IMR-90 (cell line): ENCODE data around the gene ADGRG6. TPM values are rescaled to one million over a fixed set of nuclear protein-coding genes. Genes with fewer than 3 reads are reported as not detected.

Source experiments
- ATAC-seq: fragments of 200-7000 bp; cut with Tn5 transposase; 2 replicates; pipeline ENCODE4 v1.9.1; 2020; ENCODE audit warnings: low read depth, mild to moderate bottlenecking, moderate library complexity
- BruUV-seq: library from RNA; stranded (reverse); fragments of 400-500 nt; replicated peaks from 2 replicates; lab custom pipeline; 2021; lab: Mats Ljungman, UMichigan
- CTCF ChIA-PET: fragments of 300-600 bp; formaldehyde crosslinking; extraction: SDS; loops from one replicate; lab custom pipeline; 2021; ENCODE audit warnings: antibody characterized with exemption; lab: Yijun Ruan, JAX
- POLR2A ChIA-PET: fragments of 300-600 bp; sonication (Branson Sonifier 250); formaldehyde crosslinking; loops from one replicate; lab custom pipeline; 2022; ENCODE audit warnings: antibody characterized with exemption; ENCODE audit not compliant: unreplicated experiment; lab: Charles Lee
- DNase-seq: peaks from one replicate; pipeline ENCODE4 v3.0.0; 2013
- H2AFZ ChIP-seq: replicated peaks from 2 replicates; pipeline ENCODE3; 2013; ENCODE audit warnings: low read length, mild to moderate bottlenecking; ENCODE audit not compliant: poor library complexity
- H2AK5ac ChIP-seq: 2 replicates; pipeline ENCODE4 v1.6.1; 2013; ENCODE audit warnings: low read depth, low read length, inconsistent platforms
- H2AK9ac ChIP-seq: replicated peaks from 2 replicates; pipeline ENCODE3; 2013; ENCODE audit warnings: mild to moderate bottlenecking, low read depth, low read length, moderate library complexity; ENCODE audit not compliant: poor library complexity
- H2BK120ac ChIP-seq: 2 replicates; pipeline ENCODE4 v1.6.1; 2013; ENCODE audit warnings: low read depth, low read length, inconsistent platforms
- H2BK15ac ChIP-seq: 3 replicates; pipeline ENCODE4 v1.6.1; 2013; ENCODE audit warnings: low read depth, low read length, inconsistent platforms
- H2BK20ac ChIP-seq: 2 replicates; pipeline ENCODE4 v1.6.1; 2013; ENCODE audit warnings: low read depth, mild to moderate bottlenecking, inconsistent platforms, low read length, moderate library complexity
- H2BK5ac ChIP-seq: 2 replicates; pipeline ENCODE4 v1.6.1; 2013; ENCODE audit warnings: mild to moderate bottlenecking, low read depth, low read length, inconsistent platforms; ENCODE audit not compliant: poor library complexity, severe bottlenecking
- H3K14ac ChIP-seq: replicated peaks from 2 replicates; pipeline ENCODE4 v1.6.1; 2013; ENCODE audit warnings: low read depth, low read length, inconsistent platforms
- H3K18ac ChIP-seq: 2 replicates; pipeline ENCODE4 v1.6.1; 2013; ENCODE audit warnings: low read depth, low read length, control low read depth
- H3K23ac ChIP-seq: 2 replicates; pipeline ENCODE4 v1.6.1; 2013; ENCODE audit warnings: low read depth, low read length, inconsistent platforms
- H3K27ac ChIP-seq: 2 replicates; pipeline ENCODE4 v1.5.1; 2013; ENCODE audit warnings: mild to moderate bottlenecking, control low read depth, low read length; ENCODE audit not compliant: insufficient read depth
- H3K27me3 ChIP-seq: 2 replicates; pipeline ENCODE4 v1.6.1; 2013; ENCODE audit warnings: low read length; ENCODE audit not compliant: control insufficient read depth, insufficient read depth
- H3K36me3 ChIP-seq: 2 replicates; pipeline ENCODE4 v1.6.1; 2013; ENCODE audit warnings: low read length, mixed read lengths; ENCODE audit not compliant: control insufficient read depth, insufficient read depth
- H3K4ac ChIP-seq: 2 replicates; pipeline ENCODE4 v1.6.1; 2013; ENCODE audit warnings: low read depth, low read length, inconsistent platforms
- H3K4me1 ChIP-seq: 2 replicates; pipeline ENCODE4 v1.6.1; 2013; ENCODE audit warnings: low read length, mixed read lengths; ENCODE audit not compliant: control insufficient read depth, insufficient read depth
- H3K4me2 ChIP-seq: 2 replicates; pipeline ENCODE4 v1.6.1; 2013; ENCODE audit warnings: low read depth, mild to moderate bottlenecking, control low read depth, low read length, moderate library complexity
- H3K4me3 ChIP-seq: 2 replicates; pipeline ENCODE4 v1.5.1; 2013; ENCODE audit warnings: low read depth, mild to moderate bottlenecking, control low read depth, low read length, moderate library complexity; ENCODE audit not compliant: insufficient read depth
- H3K56ac ChIP-seq: 2 replicates; pipeline ENCODE4 v1.6.1; 2013; ENCODE audit warnings: low read length, inconsistent platforms; ENCODE audit not compliant: insufficient read depth; ENCODE audit errors: extremely low read depth
- H3K79me1 ChIP-seq, 2 experiments: 2 replicates each; pipeline ENCODE4 v1.6.1; 2013; ENCODE audit warnings: low read length in 2 of 2, inconsistent platforms in 1 of 2, low read depth in 1 of 2
- H3K9ac ChIP-seq: 2 replicates; pipeline ENCODE4 v1.6.1; 2013; ENCODE audit warnings: low read depth, low read length, control low read depth
- H3K9me1 ChIP-seq: 2 replicates; pipeline ENCODE4 v1.6.1; 2013; ENCODE audit warnings: low read length, inconsistent platforms; ENCODE audit not compliant: insufficient read depth
- H3K9me3 ChIP-seq: 2 replicates; pipeline ENCODE4 v1.6.1; 2013; ENCODE audit warnings: low read length; ENCODE audit not compliant: control insufficient read depth, insufficient read depth
- H4K20me1 ChIP-seq: 2 replicates; pipeline ENCODE4 v1.6.1; 2013; ENCODE audit warnings: low read length, inconsistent platforms; ENCODE audit not compliant: insufficient read depth
- H4K5ac ChIP-seq: 2 replicates; pipeline ENCODE4 v1.6.1; 2013; ENCODE audit warnings: mild to moderate bottlenecking, low read depth, low read length, control low read depth
- H4K8ac ChIP-seq, 2 experiments: 2 replicates each; pipeline ENCODE4 v1.6.1; 2013; ENCODE audit warnings: low read depth in 2 of 2, low read length in 2 of 2, control low read depth in 1 of 2, inconsistent platforms in 1 of 2
- H4K91ac ChIP-seq: 2 replicates; pipeline ENCODE4 v1.6.1; 2013; ENCODE audit warnings: low read depth, low read length, inconsistent platforms; ENCODE audit not compliant: insufficient read depth
- BHLHE40 ChIP-seq: fragments of 150-350 bp; IDR thresholded peaks from 2 replicates; pipeline ENCODE4 v1.6.1; 2016; ENCODE audit warnings: mild to moderate bottlenecking, low read depth, low read length
- CEBPB ChIP-seq: IDR thresholded peaks from 2 replicates; pipeline ENCODE4 v1.6.1; 2012; ENCODE audit warnings: low read depth, low read length, improper control_type of control experiment
- MAFK ChIP-seq: IDR thresholded peaks from 2 replicates; pipeline ENCODE4 v1.6.1; 2012; ENCODE audit warnings: low read depth, low read length, improper control_type of control experiment
- MXI1 ChIP-seq: IDR thresholded peaks from 2 replicates; pipeline ENCODE4 v1.6.1; 2012; ENCODE audit warnings: low read depth, mild to moderate bottlenecking, low read length, moderate library complexity, borderline replicate concordance
- NFE2L2 ChIP-seq: fragments of 150-350 bp; IDR thresholded peaks from 2 replicates; pipeline ENCODE4 v1.6.1; 2016; ENCODE audit warnings: low read depth, mild to moderate bottlenecking, low read length
- SMC3 ChIP-seq: fragments of 150-350 bp; IDR thresholded peaks from 2 replicates; pipeline ENCODE4 v1.6.1; 2016; ENCODE audit warnings: low read depth, mild to moderate bottlenecking, antibody characterized with exemption, low read length, moderate library complexity
- WGBS, 2 experiments: methylation state at CpG; one replicate each; pipeline versions ENCODE4 v1.1.5 to v1.1.7; 2013; ENCODE audit warnings: missing lambda C conversion rate in 2 of 2; ENCODE audit not compliant: insufficient read length in 1 of 2; ENCODE audit errors: extremely low coverage in 2 of 2; 5-methylcytosine and 5-hydroxymethylcytosine counted together
- dilution Hi-C: fragments of 300-500 bp; cut with HindIII; formaldehyde crosslinking; loops from one replicate; pipeline ENCODE4 v1.14.3; 2018; ENCODE audit warnings: low sequenced_read_pairs; ENCODE audit not compliant: unreplicated experiment
- in situ Hi-C: fragments of 300-500 bp; cut with MboI; formaldehyde crosslinking; loops from 3 replicates; pipeline ENCODE4 v1.14.3; 2019; ENCODE audit warnings: low sequenced_read_pairs, inconsistent platforms, mixed read lengths
- intact Hi-C: fragments of 100-400 bp; cut with micrococcal nuclease; formaldehyde crosslinking; loops from 2 replicates; pipeline ENCODE4 v1.10.0; 2022
- polyA plus RNA-seq, 3 experiments: library from polyadenylated mRNA; depleted of rRNA; stranded (reverse); fragments of >200 nt; gene quantifications; 2 replicates each; pipeline ENCODE4 v1.2.3, GENCODE V29; 2012; ENCODE audit warnings: low replicate concordance in 1 of 3
- total RNA-seq: library from RNA; depleted of rRNA; stranded (reverse); fragments of >200 nt; gene quantifications from 2 replicates; pipeline ENCODE4 v1.2.3, GENCODE V29; 2012
- TF ChIP-seq, protein P1 (sequence below): fragments of 150-350 bp; IDR thresholded peaks from 2 replicates; pipeline ENCODE4 v1.6.1; 2016; ENCODE audit warnings: low read depth, mild to moderate bottlenecking, low read length, moderate library complexity, borderline replicate concordance

The ADGRG6 gene
- total and polyA plus RNA-seq, 2 of the 4 experiments (the other 2 are of a cell fraction): 10.0 to 20.3 TPM

DNA sequence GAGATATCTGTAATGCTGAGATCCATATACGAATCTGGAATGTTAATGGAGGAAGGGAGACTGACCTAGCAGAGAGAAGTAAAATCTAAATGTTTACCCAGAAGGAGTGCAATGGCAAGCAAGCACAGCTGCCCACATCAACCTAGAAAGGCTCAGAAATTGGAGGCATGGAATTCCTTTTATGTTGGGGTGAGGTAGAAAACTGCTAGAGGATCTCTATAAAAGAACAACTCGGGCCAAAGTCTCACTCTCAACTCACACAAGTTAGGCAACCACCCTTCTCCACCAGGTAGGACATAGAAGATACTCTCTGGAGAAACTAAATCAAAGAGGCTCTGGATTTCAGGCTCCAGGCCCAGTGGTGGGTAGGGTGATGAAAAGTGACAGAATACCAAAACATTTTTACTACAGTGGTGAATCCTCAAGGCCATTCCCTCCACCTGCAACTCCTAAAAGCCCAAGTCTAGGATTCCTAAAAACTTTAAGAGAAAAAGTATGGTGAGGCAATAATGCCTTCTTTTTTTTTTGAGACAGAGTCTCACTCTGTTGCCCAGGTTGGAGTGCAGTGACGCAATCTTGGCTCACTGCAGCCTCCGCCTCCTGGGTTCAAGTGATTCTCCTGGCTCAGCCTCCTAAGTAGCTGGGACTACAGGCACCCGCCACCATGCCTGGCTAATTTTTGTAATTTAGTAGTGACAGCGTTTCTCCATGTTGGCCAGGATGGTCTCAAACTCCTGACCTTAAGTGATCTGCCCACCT lies 9.5 kb upstream of the ADGRG6 start:
- WGBS, 2 experiments: 92% methylated on average over 4 of the region's 6 CpGs; no CpG with 5 or more reads in 1 of the 2 experiments
- no peak overlapping the region for H3K18ac ChIP-seq
- H3K4me1 ChIP-seq: no peaks in the 10 kb centered on the region
- POLR2A ChIA-PET: no interaction called here
- no peak for DNase-seq
- H3K9me3 ChIP-seq: no peaks in the 10 kb centered on the region
- ATAC-seq: no peak
- H2BK20ac ChIP-seq: no peak overlapping the region
- intact Hi-C loops: no loop called here
- H3K23ac ChIP-seq: no peak overlapping the region
- H4K8ac ChIP-seq: no peak overlapping the region
- no peaks in the 10 kb centered on the region for H3K79me1 ChIP-seq
- H2BK15ac ChIP-seq: no peak overlapping the region
- no peak overlapping the region for H3K27ac ChIP-seq
- H3K4me3 ChIP-seq: no peak overlapping the region
- H3K4ac ChIP-seq: no peak overlapping the region
- no peak overlapping the region for H2BK5ac ChIP-seq
- H3K9me1 ChIP-seq: no peaks in the 10 kb centered on the region
- H3K4me2 ChIP-seq: no peak overlapping the region
- H3K56ac ChIP-seq: no peak overlapping the region
- no peak overlapping the region for H2AK9ac ChIP-seq
- in situ Hi-C loops: no loop called here
- no peak overlapping the region for H2AK5ac ChIP-seq
- no peak overlapping the region for H3K9ac ChIP-seq
- H3K14ac ChIP-seq: no peak overlapping the region
- no peak overlapping the region for H4K91ac ChIP-seq
- CTCF ChIA-PET: no interaction called here
- no peak for TF ChIP-seq SMC3
- TF ChIP-seq CEBPB: peak; percentile 11; the same call in 1 of the 2 replicates
- no peak for TF ChIP-seq MAFK
- no peak for TF ChIP-seq MXI1
- no peak for TF ChIP-seq BHLHE40
- TF ChIP-seq NFE2L2: no peak
- TF ChIP-seq, protein P1, sequence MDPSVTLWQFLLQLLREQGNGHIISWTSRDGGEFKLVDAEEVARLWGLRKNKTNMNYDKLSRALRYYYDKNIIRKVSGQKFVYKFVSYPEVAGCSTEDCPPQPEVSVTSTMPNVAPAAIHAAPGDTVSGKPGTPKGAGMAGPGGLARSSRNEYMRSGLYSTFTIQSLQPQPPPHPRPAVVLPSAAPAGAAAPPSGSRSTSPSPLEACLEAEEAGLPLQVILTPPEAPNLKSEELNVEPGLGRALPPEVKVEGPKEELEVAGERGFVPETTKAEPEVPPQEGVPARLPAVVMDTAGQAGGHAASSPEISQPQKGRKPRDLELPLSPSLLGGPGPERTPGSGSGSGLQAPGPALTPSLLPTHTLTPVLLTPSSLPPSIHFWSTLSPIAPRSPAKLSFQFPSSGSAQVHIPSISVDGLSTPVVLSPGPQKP: no peak
- BruUV-seq: no TSS peak
- H3K36me3 ChIP-seq: no peaks in the 10 kb centered on the region
- no peak overlapping the region for H2BK120ac ChIP-seq
- no peak overlapping the region for H4K5ac ChIP-seq
- H4K20me1 ChIP-seq: no peaks in the 10 kb centered on the region
- dilution Hi-C loops: no loop called here
- H3K27me3 ChIP-seq: no peaks in the 10 kb centered on the region
- H2AFZ ChIP-seq: no peak overlapping the region
